NB4 (cell line): ENCODE measurements around the gene CLMP.

ENCODE experiments used
- DNase-seq: peaks from one replicate; pipeline ENCODE4 v3.0.0; 2010; ENCODE audit warnings: low read depth
- H3K4me3 ChIP-seq: one replicate; pipeline ENCODE4 v1.5.1; 2011; ENCODE audit warnings: mild to moderate bottlenecking, low read depth, low read length, moderate library complexity
- MYC ChIP-seq: IDR thresholded peaks from 2 replicates; pipeline ENCODE4 v1.6.1; 2011; ENCODE audit warnings: low read depth, low read length
- POLR2A ChIP-seq: IDR thresholded peaks from 2 replicates; pipeline ENCODE4 v1.6.1; 2011; ENCODE audit warnings: mild to moderate bottlenecking; ENCODE audit not compliant: insufficient read length; ENCODE audit errors: extremely low read depth
- TF ChIP-seq, protein P1 (sequence below): IDR thresholded peaks from one replicate; pipeline ENCODE4 v1.5.1; 2012; ENCODE audit warnings: low read depth, low read length
- TF ChIP-seq, protein P2 (sequence below): IDR thresholded peaks from 2 replicates; pipeline ENCODE4 v1.6.1; 2011; ENCODE audit warnings: low read depth, low read length

Gene CLMP

DNA sequence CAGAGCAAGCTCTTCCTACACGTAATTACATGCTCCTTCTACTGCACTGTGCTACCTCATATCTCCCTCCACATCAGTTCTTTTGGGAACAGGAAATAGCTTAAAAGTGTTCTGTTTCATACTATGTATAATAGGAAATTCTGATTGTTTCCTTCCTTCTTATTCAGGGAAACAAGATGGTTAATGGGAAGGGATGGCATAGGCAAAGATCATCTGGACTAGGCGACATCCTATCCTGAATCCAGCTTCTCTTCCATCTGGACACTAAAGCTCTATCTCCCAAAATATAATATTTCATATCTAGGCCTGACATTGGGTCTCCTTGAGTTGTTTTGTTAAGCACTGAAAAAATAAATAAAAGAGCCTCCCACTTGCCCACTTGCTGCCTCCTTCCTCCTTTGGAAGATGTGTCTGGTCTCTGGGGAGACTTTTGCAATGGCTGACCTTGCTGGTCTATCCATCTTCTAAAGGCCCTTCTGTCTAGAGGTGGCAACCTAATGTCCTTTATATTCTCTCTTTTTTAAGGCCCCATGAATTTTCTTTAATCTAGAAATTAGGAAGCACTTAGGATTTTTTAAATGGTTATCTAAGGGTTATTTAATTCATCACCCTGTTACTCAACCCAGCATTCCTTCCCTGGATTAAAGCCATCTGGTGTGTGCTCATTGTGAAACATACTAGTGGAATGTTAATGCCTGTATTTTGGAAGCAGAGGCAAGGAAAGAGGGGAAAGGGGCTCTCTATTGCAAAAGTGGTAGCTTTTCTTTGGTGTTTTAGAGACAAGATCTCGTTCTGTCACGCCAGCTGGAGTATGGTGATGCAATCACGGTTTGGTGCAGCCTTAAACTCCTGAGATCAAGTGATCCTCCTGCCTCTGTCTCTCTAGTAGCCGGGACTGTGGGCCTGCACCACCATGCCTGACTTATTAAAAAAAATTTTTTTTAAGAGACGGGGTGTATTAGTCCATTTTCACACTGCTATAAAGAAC, 20.6 kb downstream of the CLMP start:
- TF ChIP-seq, protein P1, sequence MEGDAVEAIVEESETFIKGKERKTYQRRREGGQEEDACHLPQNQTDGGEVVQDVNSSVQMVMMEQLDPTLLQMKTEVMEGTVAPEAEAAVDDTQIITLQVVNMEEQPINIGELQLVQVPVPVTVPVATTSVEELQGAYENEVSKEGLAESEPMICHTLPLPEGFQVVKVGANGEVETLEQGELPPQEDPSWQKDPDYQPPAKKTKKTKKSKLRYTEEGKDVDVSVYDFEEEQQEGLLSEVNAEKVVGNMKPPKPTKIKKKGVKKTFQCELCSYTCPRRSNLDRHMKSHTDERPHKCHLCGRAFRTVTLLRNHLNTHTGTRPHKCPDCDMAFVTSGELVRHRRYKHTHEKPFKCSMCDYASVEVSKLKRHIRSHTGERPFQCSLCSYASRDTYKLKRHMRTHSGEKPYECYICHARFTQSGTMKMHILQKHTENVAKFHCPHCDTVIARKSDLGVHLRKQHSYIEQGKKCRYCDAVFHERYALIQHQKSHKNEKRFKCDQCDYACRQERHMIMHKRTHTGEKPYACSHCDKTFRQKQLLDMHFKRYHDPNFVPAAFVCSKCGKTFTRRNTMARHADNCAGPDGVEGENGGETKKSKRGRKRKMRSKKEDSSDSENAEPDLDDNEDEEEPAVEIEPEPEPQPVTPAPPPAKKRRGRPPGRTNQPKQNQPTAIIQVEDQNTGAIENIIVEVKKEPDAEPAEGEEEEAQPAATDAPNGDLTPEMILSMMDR: no peak
- TF ChIP-seq, protein P2, sequence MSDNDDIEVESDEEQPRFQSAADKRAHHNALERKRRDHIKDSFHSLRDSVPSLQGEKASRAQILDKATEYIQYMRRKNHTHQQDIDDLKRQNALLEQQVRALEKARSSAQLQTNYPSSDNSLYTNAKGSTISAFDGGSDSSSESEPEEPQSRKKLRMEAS: no peak
- no peak for TF ChIP-seq POLR2A
- no peak for TF ChIP-seq MYC
- DNase-seq: peak; percentile 81
- H3K4me3 ChIP-seq: no peak overlapping the region

DNA sequence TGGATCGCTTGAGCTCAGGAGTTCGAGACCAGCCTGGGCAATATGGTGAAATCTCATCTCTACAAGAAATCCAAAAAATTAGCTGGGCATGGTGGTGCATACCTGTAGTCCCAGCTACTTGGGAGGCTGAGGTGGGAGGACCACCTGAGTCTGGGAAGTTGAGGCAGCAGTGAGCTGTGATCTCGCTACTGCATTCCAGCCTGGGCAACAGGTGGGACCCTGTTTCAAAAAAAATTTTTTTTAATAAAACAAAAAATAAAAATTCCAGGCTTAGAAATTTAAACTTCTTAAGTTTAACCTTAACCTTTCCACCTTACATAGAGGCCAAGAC, 21.2 kb downstream of the CLMP start:
- TF ChIP-seq POLR2A (no peak), MYC (no peak)
- TF ChIP-seq, protein P2: no peak
- TF ChIP-seq, protein P1: no peak
- no peak overlapping the region for H3K4me3 ChIP-seq
- DNase-seq: no peak

DNA sequence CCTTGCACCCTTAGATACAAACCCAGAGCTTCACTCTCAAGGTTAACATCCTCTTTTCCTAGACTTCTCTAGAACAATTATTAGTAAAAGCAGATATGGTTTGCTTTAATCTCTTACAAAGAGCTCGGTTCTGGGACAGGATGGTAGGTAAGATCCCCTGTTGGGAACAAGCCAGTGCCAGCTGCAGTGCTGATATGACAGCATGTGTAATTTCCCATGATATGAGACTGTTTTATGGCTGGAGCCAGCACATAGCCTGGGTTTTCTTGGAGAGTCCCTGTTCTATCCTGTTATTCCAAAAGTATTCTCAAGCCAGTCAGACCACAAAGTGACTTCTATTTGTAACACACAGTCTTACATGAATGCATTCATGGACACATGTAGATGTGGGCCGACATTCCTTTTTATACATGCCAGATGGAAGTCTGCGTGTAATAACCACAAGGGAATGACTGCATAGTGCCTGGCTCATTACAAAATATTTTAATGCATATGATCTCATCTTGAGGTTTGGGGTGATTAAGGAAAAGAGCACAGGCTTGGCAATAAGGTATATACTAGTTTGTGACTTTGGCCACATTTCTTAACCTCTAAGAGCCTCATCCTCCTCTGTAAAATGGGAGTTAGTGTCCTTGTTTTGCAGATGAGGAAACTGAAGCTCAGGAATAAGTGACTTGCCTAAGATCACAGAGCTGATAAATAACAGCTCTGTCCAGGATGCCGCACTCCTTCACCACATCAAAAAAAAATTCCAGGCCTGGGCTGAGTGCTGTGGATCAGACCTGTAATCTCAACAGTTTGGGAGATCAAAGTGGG, 21.8 kb downstream of the CLMP start:
- DNase-seq: peak; percentile 46
- no peak overlapping the region for H3K4me3 ChIP-seq
- TF ChIP-seq, protein P1: no peak
- TF ChIP-seq, protein P2: no peak
- no peak for TF ChIP-seq MYC
- TF ChIP-seq POLR2A: no peak

DNA sequence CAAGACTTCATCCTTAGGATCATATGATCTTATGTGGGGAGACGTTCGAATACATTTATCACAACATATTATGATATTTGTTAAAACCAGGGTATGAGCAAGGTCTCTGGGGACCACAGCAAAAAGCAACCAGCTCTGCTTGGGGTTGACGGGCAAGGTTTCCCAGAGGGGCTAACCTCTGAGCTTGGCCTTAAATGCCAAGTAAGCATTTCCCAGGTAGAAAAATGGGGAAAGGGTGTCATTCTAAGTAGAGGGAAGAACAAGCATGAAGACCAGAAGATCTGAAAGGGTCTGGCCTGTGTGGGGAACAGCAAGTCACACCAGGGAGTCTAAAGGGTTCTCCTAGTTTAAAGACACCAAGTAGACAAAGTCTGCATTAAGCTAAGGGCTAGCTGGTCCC, 24.1 kb downstream of the CLMP start:
- DNase-seq: no peak
- TF ChIP-seq, protein P2: no peak
- TF ChIP-seq, protein P1: no peak
- TF ChIP-seq POLR2A: no peak
- no peak for TF ChIP-seq MYC
- no peak overlapping the region for H3K4me3 ChIP-seq

DNA sequence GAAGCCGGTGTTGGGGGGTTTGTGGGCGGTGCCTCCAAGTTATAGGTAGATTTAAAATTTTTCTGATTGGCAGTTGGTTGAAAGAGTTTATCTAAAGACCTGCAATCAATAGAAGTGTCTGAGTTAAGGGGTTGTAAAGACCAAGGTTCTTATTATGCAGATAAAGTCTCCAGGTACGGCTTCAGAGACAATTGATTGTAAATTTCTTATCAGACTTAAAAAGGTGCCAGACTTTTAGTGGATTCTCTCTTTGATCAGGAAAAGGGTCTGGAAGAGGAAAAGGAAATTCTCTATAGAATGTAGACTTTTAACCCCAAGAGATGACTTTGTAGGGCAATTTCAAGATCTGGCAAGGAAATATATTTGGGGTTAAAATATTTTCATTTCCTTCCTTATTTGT, 25.2 kb downstream of the CLMP start:
- TF ChIP-seq MYC: no peak
- no peak for TF ChIP-seq POLR2A
- TF ChIP-seq, protein P1: no peak
- TF ChIP-seq, protein P2: no peak
- DNase-seq: no peak
- no peak overlapping the region for H3K4me3 ChIP-seq
